SK-N-SH treated with all-trans-retinoic acid at 6 μM for 48 hours (cell line): Measurements from ENCODE around the gene GABARAPL1.
A peak's percentile ranks its signal among the peaks of the same experiment; 100 is the strongest.

Source experiments
- ATAC-seq: fragments of 200-7000 bp; cut with Tn5 transposase; 3 replicates; pipeline ENCODE4 v1.9.1; 2020; ENCODE audit warnings: mild to moderate bottlenecking, moderate library complexity
- ARNTL ChIP-seq: fragments of 450-650 bp; formaldehyde crosslinking; IDR thresholded peaks from 2 replicates; pipeline ENCODE4 v1.5.0; 2020; ENCODE audit warnings: low read depth, mild to moderate bottlenecking, moderate library complexity, borderline replicate concordance
- BACH2 ChIP-seq: fragments of 250-450 bp; sonication (Bioruptor Pico); IDR thresholded peaks from 2 replicates; pipeline ENCODE4 v1.9.0; 2021; ENCODE audit warnings: mild to moderate bottlenecking, borderline replicate concordance
- CSDC2 ChIP-seq: fragments of 250-450 bp; sonication (Bioruptor Pico); IDR thresholded peaks from 2 replicates; pipeline ENCODE4 v1.5.0; 2020; ENCODE audit warnings: mild to moderate bottlenecking, moderate library complexity
- CSRNP3 ChIP-seq: fragments of 250-450 bp; sonication (Bioruptor Pico); IDR thresholded peaks from 2 replicates; pipeline ENCODE4 v1.5.1; 2021; ENCODE audit warnings: mild to moderate bottlenecking, moderate library complexity
- ESRRG ChIP-seq: fragments of 250-450 bp; sonication (Bioruptor Pico); IDR thresholded peaks from 2 replicates; pipeline ENCODE4 v1.6.1; 2021; ENCODE audit warnings: mild to moderate bottlenecking
- ISL1 ChIP-seq: fragments of 250-450 bp; sonication (Bioruptor Pico); IDR thresholded peaks from 2 replicates; pipeline ENCODE4 v2.1.2; 2022; ENCODE audit warnings: mild to moderate bottlenecking, moderate library complexity
- OSR1 ChIP-seq: fragments of 250-450 bp; sonication (Bioruptor Pico); IDR thresholded peaks from 2 replicates; pipeline ENCODE4 v1.8.0; 2022; ENCODE audit warnings: moderate library complexity, mild to moderate bottlenecking, inconsistent platforms
- PATZ1 ChIP-seq: fragments of 250-450 bp; sonication (Bioruptor Pico); IDR thresholded peaks from 2 replicates; pipeline ENCODE4 v1.8.0; 2020; ENCODE audit warnings: mild to moderate bottlenecking, moderate library complexity, borderline replicate concordance
- POU6F1 ChIP-seq: fragments of 250-450 bp; sonication (Bioruptor Pico); IDR thresholded peaks from 2 replicates; pipeline ENCODE4 v1.8.0; 2021; ENCODE audit warnings: low read depth, mild to moderate bottlenecking, moderate library complexity, borderline replicate concordance
- PPARA ChIP-seq: fragments of 250-450 bp; sonication (Bioruptor Pico); IDR thresholded peaks from 2 replicates; pipeline ENCODE4 v1.5.0; 2020; ENCODE audit warnings: mild to moderate bottlenecking, borderline replicate concordance
- RARB ChIP-seq: fragments of 250-450 bp; sonication (Bioruptor Pico); IDR thresholded peaks from 2 replicates; pipeline ENCODE4 v1.8.0; 2021; ENCODE audit warnings: mild to moderate bottlenecking, moderate library complexity
- SNAI2 ChIP-seq: fragments of 250-450 bp; sonication (Bioruptor Pico); IDR thresholded peaks from 2 replicates; pipeline ENCODE4 v1.5.0; 2020; ENCODE audit warnings: mild to moderate bottlenecking, moderate library complexity
- TCF4 ChIP-seq: fragments of 250-450 bp; sonication (Bioruptor Pico); IDR thresholded peaks from 2 replicates; pipeline ENCODE4 v1.8.0; 2021; ENCODE audit warnings: mild to moderate bottlenecking, moderate library complexity, borderline replicate concordance
- TSHZ2 ChIP-seq: fragments of 250-450 bp; sonication (Bioruptor Pico); IDR thresholded peaks from 2 replicates; pipeline ENCODE4 v1.5.0; 2020; ENCODE audit warnings: mild to moderate bottlenecking, moderate library complexity
- ZFP3 ChIP-seq: fragments of 250-450 bp; sonication (Bioruptor Pico); IDR thresholded peaks from 2 replicates; pipeline ENCODE4 v1.5.0; 2020; ENCODE audit warnings: mild to moderate bottlenecking, moderate library complexity
- ZFP30 ChIP-seq: fragments of 450-650 bp; formaldehyde crosslinking; IDR thresholded peaks from 2 replicates; pipeline ENCODE4 v1.5.0; 2022; ENCODE audit warnings: mild to moderate bottlenecking, moderate library complexity
- ZNF565 ChIP-seq: fragments of 450-650 bp; formaldehyde crosslinking; conservative IDR thresholded peaks from 2 replicates; pipeline ENCODE4 v1.5.0; 2020; ENCODE audit warnings: low read depth, mild to moderate bottlenecking, moderate library complexity
- ZNF70 ChIP-seq: fragments of 450-650 bp; formaldehyde crosslinking; IDR thresholded peaks from 2 replicates; pipeline ENCODE4 v1.5.0; 2020; ENCODE audit warnings: mild to moderate bottlenecking, moderate library complexity
- ZNF8 ChIP-seq: fragments of 450-650 bp; formaldehyde crosslinking; IDR thresholded peaks from 2 replicates; pipeline ENCODE4 v1.5.0; 2020; ENCODE audit warnings: mild to moderate bottlenecking, moderate library complexity

The GABARAPL1 gene

GRCh38 chr12:10234562-10234961, 21.9 kb downstream of the GABARAPL1 start:
- TF ChIP-seq PATZ1 (CRISPR knock-in tag): no peak
- no peak for TF ChIP-seq RARB (CRISPR knock-in tag)
- no peak for TF ChIP-seq ZFP3
- TF ChIP-seq TCF4 (CRISPR knock-in tag): no peak
- no peak for TF ChIP-seq ZNF8 (CRISPR knock-in tag)
- no peak for TF ChIP-seq BACH2 (CRISPR knock-in tag)
- no peak for TF ChIP-seq CSRNP3
- no peak for TF ChIP-seq CSDC2 (CRISPR knock-in tag)
- no peak for TF ChIP-seq ZNF70
- no peak for TF ChIP-seq ZNF565 (CRISPR knock-in tag)
- no peak for TF ChIP-seq ESRRG
- no peak for TF ChIP-seq OSR1 (CRISPR knock-in tag)
- TF ChIP-seq ARNTL: no peak
- TF ChIP-seq ZFP30: no peak
- no peak for TF ChIP-seq PPARA (CRISPR knock-in tag)
- no peak for TF ChIP-seq TSHZ2 (CRISPR knock-in tag)
- no peak for TF ChIP-seq SNAI2 (CRISPR knock-in tag)
- TF ChIP-seq, all 23 proteins: peak for 0

GRCh38 chr12:10235761-10236631, 23.3 kb downstream of the GABARAPL1 start:
- TF ChIP-seq ZNF70 (no peak), RARB (CRISPR knock-in tag) (no peak), CSRNP3 (no peak), PPARA (CRISPR knock-in tag) (no peak), ESRRG (no peak), ZFP30 (no peak), TSHZ2 (CRISPR knock-in tag) (no peak), ZNF8 (CRISPR knock-in tag) (no peak), SNAI2 (CRISPR knock-in tag) (no peak), PATZ1 (CRISPR knock-in tag) (no peak), OSR1 (CRISPR knock-in tag) (no peak), POU6F1 (CRISPR knock-in tag) (no peak), ZNF565 (CRISPR knock-in tag) (no peak), ISL1 (CRISPR knock-in tag) (no peak)
- peak; percentile 86 for ATAC-seq

More at GRCh38 chr12:10234562-10234961, 21.9 kb downstream of the GABARAPL1 start:
- ATAC-seq: no peak
